Measurements from ENCODE around the gene GPR137.
"Not testable (repeated sequence)": the region's sequence is repeated elsewhere in the genome, so short reads cannot be mapped to it uniquely, and the experiment has no call there.

Gene GPR137

DNA sequence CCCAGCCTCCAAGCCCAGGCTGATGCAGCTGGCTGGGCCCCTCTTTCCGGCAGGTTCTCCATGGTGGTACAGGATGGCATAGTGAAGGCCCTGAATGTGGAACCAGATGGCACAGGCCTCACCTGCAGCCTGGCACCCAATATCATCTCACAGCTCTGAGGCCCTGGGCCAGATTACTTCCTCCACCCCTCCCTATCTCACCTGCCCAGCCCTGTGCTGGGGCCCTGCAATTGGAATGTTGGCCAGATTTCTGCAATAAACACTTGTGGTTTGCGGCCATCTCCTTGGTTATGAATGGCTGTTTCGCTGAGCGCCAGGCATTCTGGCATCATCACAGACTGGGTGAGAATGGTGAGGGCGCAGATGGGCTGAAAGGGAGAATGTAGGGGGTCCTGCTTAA, 35.9 kb downstream of the GPR137 start:
- H3K27ac ChIP-seq (ENCODE audit: low read depth, low read length, poor library complexity, severe bottlenecking) = no peak overlapping the region
- H4K20me1 ChIP-seq (ENCODE audit: insufficient read depth, low read length) = no peaks in the 10 kb centered on the region
- peaks cover 11% of the 10 kb centered on the region; the same call in 1 of the 2 replicates for H3K36me3 ChIP-seq (ENCODE audit: insufficient read depth, low read length)
- no peaks in the 10 kb centered on the region for H3K27me3 ChIP-seq (ENCODE audit: insufficient read depth, low read length)
- H3K79me2 ChIP-seq (ENCODE audit: insufficient read depth, low read length) = no peaks in the 10 kb centered on the region
- H3K4me3 ChIP-seq (ENCODE audit: low read depth, low read length, poor library complexity, severe bottlenecking) = no peak overlapping the region
- no peak overlapping the region for H2AFZ ChIP-seq (ENCODE audit: low read length)
- H3K9me2 ChIP-seq (ENCODE audit: low read depth, low read length) = no peaks in the 10 kb centered on the region
- TF ChIP-seq, protein P1, sequence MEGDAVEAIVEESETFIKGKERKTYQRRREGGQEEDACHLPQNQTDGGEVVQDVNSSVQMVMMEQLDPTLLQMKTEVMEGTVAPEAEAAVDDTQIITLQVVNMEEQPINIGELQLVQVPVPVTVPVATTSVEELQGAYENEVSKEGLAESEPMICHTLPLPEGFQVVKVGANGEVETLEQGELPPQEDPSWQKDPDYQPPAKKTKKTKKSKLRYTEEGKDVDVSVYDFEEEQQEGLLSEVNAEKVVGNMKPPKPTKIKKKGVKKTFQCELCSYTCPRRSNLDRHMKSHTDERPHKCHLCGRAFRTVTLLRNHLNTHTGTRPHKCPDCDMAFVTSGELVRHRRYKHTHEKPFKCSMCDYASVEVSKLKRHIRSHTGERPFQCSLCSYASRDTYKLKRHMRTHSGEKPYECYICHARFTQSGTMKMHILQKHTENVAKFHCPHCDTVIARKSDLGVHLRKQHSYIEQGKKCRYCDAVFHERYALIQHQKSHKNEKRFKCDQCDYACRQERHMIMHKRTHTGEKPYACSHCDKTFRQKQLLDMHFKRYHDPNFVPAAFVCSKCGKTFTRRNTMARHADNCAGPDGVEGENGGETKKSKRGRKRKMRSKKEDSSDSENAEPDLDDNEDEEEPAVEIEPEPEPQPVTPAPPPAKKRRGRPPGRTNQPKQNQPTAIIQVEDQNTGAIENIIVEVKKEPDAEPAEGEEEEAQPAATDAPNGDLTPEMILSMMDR (IDR thresholded peaks at IDR 0.05; ENCODE audit: low read length) = no peak
- TF ChIP-seq EZH2 (IDR thresholded peaks at IDR 0.05; ENCODE audit: borderline replicate concordance, low read length) = no peak
- no peaks in the 10 kb centered on the region for H3K9me3 ChIP-seq (ENCODE audit: low read length)
- H3K4me1 ChIP-seq (ENCODE audit: insufficient read depth, low read length, severe bottlenecking) = peaks cover 11% of the 10 kb centered on the region
- no peak overlapping the region for H3K4me2 ChIP-seq (ENCODE audit: low read length)
- no peak overlapping the region for H3K9ac ChIP-seq (ENCODE audit: low read length)
- H3F3A ChIP-seq (ENCODE audit: insufficient read depth, low read length) = no peaks in the 10 kb centered on the region

DNA sequence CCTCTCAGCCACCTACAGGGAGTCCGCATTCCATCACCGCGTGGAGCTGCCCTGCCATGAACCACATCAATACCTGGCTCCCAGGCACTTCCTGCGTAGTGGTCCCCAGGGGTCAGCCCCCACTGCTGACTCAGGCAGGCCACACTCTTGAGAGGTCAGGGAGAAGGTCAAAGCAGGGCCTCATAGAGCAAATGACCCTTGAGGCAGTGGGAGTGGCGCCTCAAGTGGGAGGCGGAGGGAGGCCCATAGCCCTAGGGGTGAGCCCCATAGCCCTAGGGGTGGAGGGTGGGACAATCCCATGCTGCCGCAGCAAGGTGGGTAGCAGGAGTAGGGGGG, 37.2 kb downstream of the GPR137 start:
- H3K4me1 ChIP-seq (ENCODE audit: insufficient read depth, low read length, severe bottlenecking) = peaks cover 7% of the 10 kb centered on the region
- H3K4me2 ChIP-seq (ENCODE audit: low read length) = no peak overlapping the region
- no peaks in the 10 kb centered on the region for H3K79me2 ChIP-seq (ENCODE audit: insufficient read depth, low read length)
- no peak overlapping the region for H2AFZ ChIP-seq (ENCODE audit: low read length)
- H3K36me3 ChIP-seq (ENCODE audit: insufficient read depth, low read length) = peaks cover 10% of the 10 kb centered on the region; the same call in 1 of the 2 replicates
- no peaks in the 10 kb centered on the region for H3K9me3 ChIP-seq (ENCODE audit: low read length)
- peaks cover 4% of the 10 kb centered on the region; the same call in 1 of the 2 replicates for H3K27me3 ChIP-seq (ENCODE audit: insufficient read depth, low read length)
- TF ChIP-seq EZH2 (IDR thresholded peaks at IDR 0.05; ENCODE audit: borderline replicate concordance, low read length) = no peak
- TF ChIP-seq, protein P1 (IDR thresholded peaks at IDR 0.05; ENCODE audit: low read length) = no peak
- no peak overlapping the region for H3K4me3 ChIP-seq (ENCODE audit: low read depth, low read length, poor library complexity, severe bottlenecking)
- no peaks in the 10 kb centered on the region for H3K9me2 ChIP-seq (ENCODE audit: low read depth, low read length)
- no peaks in the 10 kb centered on the region for H3F3A ChIP-seq (ENCODE audit: insufficient read depth, low read length)
- no peak overlapping the region for H3K9ac ChIP-seq (ENCODE audit: low read length)
- no peak overlapping the region for H3K27ac ChIP-seq (ENCODE audit: low read depth, low read length, poor library complexity, severe bottlenecking)
- H4K20me1 ChIP-seq (ENCODE audit: insufficient read depth, low read length) = no peaks in the 10 kb centered on the region

DNA sequence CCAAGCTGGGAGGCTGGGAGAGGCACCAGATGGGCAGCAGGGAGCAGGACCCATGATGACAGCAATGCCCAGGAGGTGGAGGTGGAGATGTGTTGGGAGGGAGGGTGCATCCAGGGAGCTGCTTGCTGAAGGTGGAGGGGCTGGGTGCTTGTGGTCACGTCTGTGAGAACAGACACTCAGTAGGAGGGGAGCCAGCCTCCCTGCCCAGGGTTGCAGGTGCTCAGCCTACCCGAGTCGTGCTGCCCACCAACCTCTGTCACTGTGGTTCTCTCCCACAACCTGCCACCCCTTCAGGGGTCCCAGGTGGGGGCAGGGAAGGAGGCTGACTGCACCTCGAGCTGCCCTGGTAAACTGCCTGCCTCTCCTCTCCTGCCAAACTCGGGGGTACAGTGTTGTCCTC, 37.7 kb downstream of the GPR137 start:
- Histone ChIP-seq H3K27ac (ENCODE audit: low read depth, low read length, poor library complexity, severe bottlenecking) (no peak overlapping the region), H3K36me3 (ENCODE audit: insufficient read depth, low read length) (peaks cover 10% of the 10 kb centered on the region; the same call in 1 of the 2 replicates), H4K20me1 (ENCODE audit: insufficient read depth, low read length) (no peaks in the 10 kb centered on the region), H3K79me2 (ENCODE audit: insufficient read depth, low read length) (no peaks in the 10 kb centered on the region), H3K27me3 (ENCODE audit: insufficient read depth, low read length) (peaks cover 4% of the 10 kb centered on the region; the same call in 1 of the 2 replicates), H3K4me3 (ENCODE audit: low read depth, low read length, poor library complexity, severe bottlenecking) (no peak overlapping the region), H2AFZ (ENCODE audit: low read length) (no peak overlapping the region), H3K9me3 (ENCODE audit: low read length) (no peaks in the 10 kb centered on the region), H3K9me2 (ENCODE audit: low read depth, low read length) (no peaks in the 10 kb centered on the region), H3F3A (ENCODE audit: insufficient read depth, low read length) (no peaks in the 10 kb centered on the region), H3K4me2 (ENCODE audit: low read length) (no peak overlapping the region), H3K4me1 (ENCODE audit: insufficient read depth, low read length, severe bottlenecking) (peaks cover 7% of the 10 kb centered on the region), H3K9ac (ENCODE audit: low read length) (no peak overlapping the region)
- no peak for TF ChIP-seq EZH2 (IDR thresholded peaks at IDR 0.05; ENCODE audit: borderline replicate concordance, low read length)
- TF ChIP-seq, protein P1 (IDR thresholded peaks at IDR 0.05; ENCODE audit: low read length) = no peak

DNA sequence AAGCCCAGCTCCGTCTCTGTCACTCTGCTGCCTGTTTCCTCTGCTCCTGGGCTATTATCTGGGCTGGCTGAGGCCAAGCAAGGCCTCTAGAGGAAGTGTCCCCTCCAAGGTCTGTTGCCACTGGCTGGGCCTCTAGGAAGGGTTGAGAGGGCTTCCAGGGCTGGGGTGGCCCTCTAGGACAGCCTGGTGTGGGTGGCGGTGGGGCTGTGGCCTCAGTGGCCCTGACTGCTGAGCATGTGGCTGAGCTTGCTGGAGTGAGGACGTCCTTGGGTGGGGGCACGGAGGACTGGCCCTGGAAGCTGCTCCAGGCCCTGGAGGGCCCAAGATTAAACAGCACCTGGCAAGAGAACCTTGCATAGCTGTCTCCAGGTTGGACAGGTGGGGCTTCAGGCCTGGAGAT, 38.3 kb downstream of the GPR137 start:
- not testable (repeated sequence) for H3K4me1 ChIP-seq (ENCODE audit: insufficient read depth, low read length, severe bottlenecking); H3K9ac ChIP-seq (ENCODE audit: low read length); H3K27ac ChIP-seq (ENCODE audit: low read depth, low read length, poor library complexity, severe bottlenecking); H3K9me2 ChIP-seq (ENCODE audit: low read depth, low read length); H3K79me2 ChIP-seq (ENCODE audit: insufficient read depth, low read length); H3K9me3 ChIP-seq (ENCODE audit: low read length); H3K27me3 ChIP-seq (ENCODE audit: insufficient read depth, low read length); H4K20me1 ChIP-seq (ENCODE audit: insufficient read depth, low read length); H3K4me3 ChIP-seq (ENCODE audit: low read depth, low read length, poor library complexity, severe bottlenecking); H2AFZ ChIP-seq (ENCODE audit: low read length); H3F3A ChIP-seq (ENCODE audit: insufficient read depth, low read length); H3K4me2 ChIP-seq (ENCODE audit: low read length)
- peaks cover 10% of the 10 kb centered on the region; the same call in 1 of the 2 replicates for H3K36me3 ChIP-seq (ENCODE audit: insufficient read depth, low read length)

All from OCI-LY1 (cell line).